Common myeloid progenitor, CD34-positive (primary cell): ENCODE results near the gene AKAP6.

Experiments
- CTCF ChIA-PET: fragments of 350-600 bp; sonication (Branson Sonifier 250); formaldehyde crosslinking; loops from one replicate; lab custom pipeline; 2021; ENCODE audit warnings: antibody characterized with exemption; lab: Charles Lee
- POLR2A ChIA-PET: fragments of 350-600 bp; sonication (Branson Sonifier 250); formaldehyde crosslinking; loops from one replicate; lab custom pipeline; 2021; ENCODE audit warnings: antibody characterized with exemption; lab: Charles Lee
- DNase-seq, 3 donors: peaks; one replicate each; pipeline versions ENCODE4 v3.0.0 to v3.0.0-alpha.2; 2013
- H3K27ac ChIP-seq, 2 experiments: 1 replicate in 1 of 2; 2 replicates in 1 of 2; pipeline ENCODE4 v1.7.0; 2013; ENCODE audit warnings: inconsistent platforms in 2 of 2, low read length in 2 of 2, mild to moderate bottlenecking in 2 of 2, low read depth in 1 of 2, moderate library complexity in 1 of 2; ENCODE audit not compliant: severe bottlenecking in 2 of 2, insufficient read depth in 1 of 2, poor library complexity in 1 of 2
- H3K27me3 ChIP-seq, 5 experiments: replicated peaks in 2 of 5; 1 replicate in 3 of 5; 2 replicates in 2 of 5; pipeline versions ENCODE4 v1.6.1 to v1.7.0; 2013; ENCODE audit warnings: low read length in 4 of 5, mild to moderate bottlenecking in 2 of 5, moderate library complexity in 2 of 5, inconsistent platforms in 1 of 5; ENCODE audit not compliant: insufficient read depth in 5 of 5, control insufficient read depth in 4 of 5
- H3K36me3 ChIP-seq, 4 experiments: 1 replicate in 2 of 4; 2 replicates in 2 of 4; pipeline versions ENCODE4 v1.6.1 to v1.7.0; 2013; ENCODE audit warnings: low read length in 3 of 4, control low read depth in 1 of 4, mild to moderate bottlenecking in 1 of 4; ENCODE audit not compliant: control insufficient read depth in 4 of 4, insufficient read depth in 4 of 4
- H3K4me1 ChIP-seq, 4 experiments: 1 replicate in 3 of 4; 2 replicates in 1 of 4; pipeline versions ENCODE4 v1.6.1 to v1.7.1; 2013; ENCODE audit warnings: low read length in 3 of 4, mild to moderate bottlenecking in 3 of 4, control low read depth in 1 of 4, inconsistent platforms in 1 of 4, moderate library complexity in 1 of 4; ENCODE audit not compliant: control insufficient read depth in 4 of 4, insufficient read depth in 4 of 4; ENCODE audit errors: control extremely low read depth in 1 of 4
- H3K4me3 ChIP-seq, 7 experiments: 1 replicate in 4 of 7; 2 replicates in 3 of 7; pipeline versions ENCODE4 v1.5.1 to v1.7.0; 2013; ENCODE audit warnings: mild to moderate bottlenecking in 7 of 7, low read length in 6 of 7, moderate library complexity in 6 of 7, inconsistent platforms in 2 of 7, low read depth in 2 of 7, control low read depth in 1 of 7; ENCODE audit not compliant: insufficient read depth in 4 of 7, control insufficient read depth in 1 of 7; ENCODE audit errors: extremely low read depth in 1 of 7
- H3K9me3 ChIP-seq, 5 experiments: 1 replicate in 4 of 5; 2 replicates in 1 of 5; pipeline versions ENCODE4 v1.6.1 to v1.7.1; 2013; ENCODE audit warnings: low read length in 4 of 5, mild to moderate bottlenecking in 2 of 5, inconsistent platforms in 1 of 5, low read depth in 1 of 5, moderate library complexity in 1 of 5; ENCODE audit not compliant: control insufficient read depth in 4 of 5, insufficient read depth in 2 of 5; ENCODE audit errors: control extremely low read depth in 1 of 5
- WGBS: methylation state at CpG from one replicate; pipeline ENCODE4 v1.1.5; 2013; ENCODE audit not compliant: insufficient coverage; 5-methylcytosine and 5-hydroxymethylcytosine counted together

The AKAP6 gene

DNA sequence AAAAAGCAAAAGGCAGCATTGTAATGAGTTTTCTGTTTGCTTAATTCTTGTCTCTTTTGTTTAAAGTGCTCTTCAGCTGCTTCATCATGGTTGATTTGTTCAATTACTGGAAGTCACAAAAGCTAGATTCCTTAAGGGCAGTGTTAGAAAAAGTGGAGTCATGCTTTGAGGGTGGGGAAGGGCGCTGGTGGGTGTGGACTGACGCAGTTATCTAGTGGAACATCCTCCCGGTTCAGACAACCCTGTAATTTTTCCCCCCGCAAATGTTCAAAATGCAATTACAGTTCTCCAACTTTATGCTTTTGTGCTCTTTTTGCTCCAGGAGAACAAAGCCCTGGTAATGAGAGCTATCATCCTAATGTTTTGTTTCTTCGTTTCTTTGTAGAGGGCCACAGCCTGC lies 2.1 kb downstream of the AKAP6 start:
- Histone ChIP-seq H3K27me3 (no peaks in the 10 kb centered on the region), H3K9me3 (peaks cover 0 to 2% (median 2%) of the 10 kb centered on the region in 5 experiments), H3K4me3 (no peak overlapping the region), H3K4me1 (no peaks in the 10 kb centered on the region), H3K36me3 (no peaks in the 10 kb centered on the region), H3K27ac (no peak overlapping the region)
- no peak for DNase-seq
- ChIA-PET POLR2A (no interaction called here), CTCF (no interaction called here)
- WGBS, result 86% methylated on average over 5 of the region's 5 CpGs

DNA sequence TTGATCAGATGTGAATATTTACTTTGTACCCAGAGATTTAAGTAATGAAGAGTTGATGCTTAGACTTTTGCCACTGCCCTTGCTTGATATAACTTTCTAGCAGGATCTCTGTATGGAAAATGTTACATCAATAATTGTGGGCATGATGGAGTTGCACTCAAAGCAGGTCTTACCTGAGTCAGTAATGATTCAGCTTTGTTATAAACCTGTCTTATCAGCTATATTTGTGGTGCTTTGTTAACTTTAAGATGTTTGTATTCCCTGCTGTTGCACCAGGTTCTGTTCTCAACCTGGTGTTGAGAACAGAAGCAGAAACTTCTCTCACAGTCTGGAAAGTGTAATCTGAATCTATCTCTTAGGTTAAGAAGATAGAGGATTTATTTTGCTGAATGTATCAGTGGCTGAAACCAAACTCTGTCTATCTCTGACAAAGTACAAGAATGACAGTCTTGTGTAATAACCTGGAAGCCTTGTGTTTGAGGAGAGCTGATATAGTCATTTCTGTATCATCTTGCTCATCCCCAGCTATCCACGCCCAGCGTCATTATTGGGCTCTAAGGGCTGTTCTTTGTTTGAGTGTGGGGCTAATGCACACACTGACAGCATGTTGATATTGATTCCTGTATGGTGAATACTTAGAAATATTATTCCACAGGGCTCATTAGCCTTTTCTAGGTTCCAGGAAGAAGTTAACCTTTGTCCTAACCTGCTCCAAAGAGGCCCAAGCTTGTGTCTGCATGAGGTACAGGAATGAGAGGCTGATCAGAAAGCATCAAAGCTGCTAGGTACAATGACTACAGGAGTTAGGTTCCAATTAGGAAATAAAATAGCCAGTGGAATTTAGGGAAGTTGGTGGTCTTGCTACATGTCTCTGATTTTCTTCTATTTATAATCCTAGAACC lies 3.6 kb downstream of the AKAP6 start:
- Histone ChIP-seq H3K36me3 (no peaks in the 10 kb centered on the region), H3K4me1 (no peaks in the 10 kb centered on the region), H3K4me3 (no peak overlapping the region), H3K27me3 (no peaks in the 10 kb centered on the region), H3K9me3 (no peaks in the 10 kb centered on the region), H3K27ac (no peak overlapping the region)
- POLR2A ChIA-PET, result no interaction called here
- no peak for DNase-seq
- CTCF ChIA-PET, result interaction anchor here (1.0 kb wide), 1 partner anchor 9 kb away, joined by 3 read pairs; no protein-coding TSS in a partner anchor
- no CpG with 5 or more reads among the region's 2 CpGs for WGBS

DNA sequence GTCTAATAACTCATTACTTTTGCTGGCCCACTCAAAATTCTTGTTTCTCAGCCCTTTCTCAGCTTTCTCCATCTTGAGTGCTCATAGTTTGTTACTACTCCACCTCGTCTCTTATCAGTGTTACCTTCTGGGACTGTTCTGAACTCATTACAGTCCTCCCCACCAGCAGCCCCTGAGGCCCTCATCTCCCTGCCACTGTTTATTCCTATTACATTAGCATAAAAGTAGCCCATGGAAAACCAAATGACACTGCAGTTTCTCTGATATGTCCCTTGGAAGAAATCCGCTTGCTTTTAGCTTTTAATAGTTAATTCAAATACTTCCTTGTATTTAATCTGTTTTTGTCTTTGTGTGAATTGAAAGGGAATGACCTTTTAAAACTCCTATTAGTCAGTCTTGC lies 7.6 kb downstream of the AKAP6 start:
- DNase-seq, result no peak
- ChIA-PET CTCF (no interaction called here), POLR2A (no interaction called here)
- 100% methylated on average over 1 of the region's 2 CpGs for WGBS
- H3K27ac ChIP-seq, result no peak overlapping the region
- no peaks in the 10 kb centered on the region for H3K36me3 ChIP-seq
- no peaks in the 10 kb centered on the region for H3K27me3 ChIP-seq
- H3K9me3 ChIP-seq, result no peaks in the 10 kb centered on the region
- no peak overlapping the region for H3K4me3 ChIP-seq
- H3K4me1 ChIP-seq, result no peaks in the 10 kb centered on the region

DNA sequence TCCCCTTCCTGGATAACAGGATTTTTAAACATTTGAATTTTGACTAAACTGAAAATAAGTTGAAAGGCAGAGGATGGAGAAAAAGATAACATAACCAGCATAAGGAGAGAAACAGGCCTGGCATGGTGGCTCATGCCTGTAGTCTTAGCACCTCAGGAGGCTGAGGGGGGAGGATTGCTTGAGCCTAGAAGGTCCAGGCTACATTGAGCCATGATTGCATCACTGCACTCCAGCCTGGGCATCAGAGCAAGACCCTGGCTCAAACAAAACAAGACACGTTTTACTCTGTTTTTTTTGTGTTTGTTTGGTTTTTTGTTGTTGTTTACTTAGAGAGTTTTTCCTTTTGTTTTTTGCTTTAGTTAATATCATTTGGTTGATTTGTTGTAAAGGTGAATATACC lies 8.7 kb downstream of the AKAP6 start:
- DNase-seq, result no peak
- Histone ChIP-seq H3K36me3 (no peaks in the 10 kb centered on the region), H3K9me3 (no peaks in the 10 kb centered on the region), H3K4me3 (no peak overlapping the region), H3K27me3 (no peaks in the 10 kb centered on the region), H3K27ac (no peak overlapping the region), H3K4me1 (no peaks in the 10 kb centered on the region)
- ChIA-PET CTCF (interaction anchor here (1.0 kb wide), 1 partner anchor 11 kb away, joined by 3 read pairs; no protein-coding TSS in a partner anchor), POLR2A (no interaction called here)
- no CpG with 5 or more reads among the region's 1 CpG for WGBS

DNA sequence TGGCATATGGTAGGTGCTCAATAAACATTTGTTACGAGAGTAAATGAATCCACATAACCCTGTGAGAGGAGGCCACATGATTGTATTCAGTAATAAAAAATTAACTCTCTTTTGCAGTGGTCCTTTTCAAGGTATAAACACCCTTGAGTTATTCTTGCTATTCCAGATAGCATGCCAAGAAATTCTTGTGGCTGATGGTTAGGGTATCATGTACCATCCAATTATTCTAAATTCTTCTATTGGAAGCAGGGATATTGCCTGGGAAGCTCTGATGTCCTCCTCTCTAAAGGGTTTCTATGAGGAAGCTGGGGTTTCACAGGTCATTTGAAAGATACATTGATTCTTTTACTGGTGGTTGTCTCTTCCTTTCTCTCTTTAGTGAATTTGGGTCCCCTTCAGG lies 10.1 kb downstream of the AKAP6 start:
- Histone ChIP-seq H3K4me3 (no peak overlapping the region), H3K9me3 (no peaks in the 10 kb centered on the region), H3K27me3 (no peaks in the 10 kb centered on the region), H3K27ac (no peak overlapping the region), H3K36me3 (no peaks in the 10 kb centered on the region), H3K4me1 (no peaks in the 10 kb centered on the region)
- CTCF ChIA-PET, result no interaction called here
- WGBS, result no CpG with 5 or more reads among the region's 1 CpG
- no peak for DNase-seq
- POLR2A ChIA-PET, result no interaction called here

DNA sequence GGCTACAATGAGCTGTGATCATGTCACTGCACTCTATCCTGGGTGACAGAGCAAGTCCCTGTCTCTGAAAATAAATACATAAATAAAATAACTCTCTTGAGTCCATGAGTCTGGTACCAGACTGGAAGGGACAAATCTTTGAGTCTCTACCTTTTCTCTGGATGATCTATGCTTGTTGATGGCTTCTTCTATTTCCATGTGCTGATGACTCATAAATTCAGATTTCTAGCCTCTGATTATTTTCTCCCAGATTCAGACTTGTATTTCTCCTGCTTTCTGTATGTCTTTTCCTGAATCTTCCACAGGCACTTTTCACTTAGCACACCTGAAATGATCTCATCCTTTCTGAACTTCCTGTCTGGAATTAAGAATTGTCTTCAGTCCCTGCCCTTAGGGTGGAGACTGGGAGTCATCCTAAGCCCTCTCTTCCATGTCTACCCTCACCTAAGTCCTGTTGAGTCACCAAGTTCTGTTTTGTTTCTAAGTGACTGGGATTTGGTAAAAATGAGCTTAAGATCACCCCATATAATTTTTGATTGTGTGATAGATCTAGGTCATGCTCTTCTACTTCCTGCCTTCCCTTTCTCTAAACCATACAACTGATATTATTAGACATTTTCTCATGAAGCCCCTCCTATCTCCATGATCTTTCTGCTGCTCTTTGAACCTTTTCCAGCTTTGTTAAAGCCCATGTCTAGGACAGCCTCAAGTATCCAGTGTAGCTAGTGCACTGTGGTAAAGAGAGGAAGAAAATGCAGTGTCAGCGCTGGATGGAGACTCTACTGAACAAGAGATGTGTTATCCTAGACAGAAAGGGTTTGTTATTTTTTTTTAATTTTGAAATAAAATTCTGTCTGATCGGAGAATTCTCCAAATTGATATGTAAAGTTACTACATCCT lies 13.1 kb downstream of the AKAP6 start:
- no peaks in the 10 kb centered on the region for H3K36me3 ChIP-seq
- H3K27me3 ChIP-seq, result no peaks in the 10 kb centered on the region
- H3K4me3 ChIP-seq, result no peak overlapping the region
- CTCF ChIA-PET, result no interaction called here
- no peaks in the 10 kb centered on the region for H3K9me3 ChIP-seq
- H3K4me1 ChIP-seq, result no peaks in the 10 kb centered on the region
- 100% methylated on average over 1 of the region's 2 CpGs for WGBS
- POLR2A ChIA-PET, result no interaction called here
- no peak overlapping the region for H3K27ac ChIP-seq
- DNase-seq, result no peak

DNA sequence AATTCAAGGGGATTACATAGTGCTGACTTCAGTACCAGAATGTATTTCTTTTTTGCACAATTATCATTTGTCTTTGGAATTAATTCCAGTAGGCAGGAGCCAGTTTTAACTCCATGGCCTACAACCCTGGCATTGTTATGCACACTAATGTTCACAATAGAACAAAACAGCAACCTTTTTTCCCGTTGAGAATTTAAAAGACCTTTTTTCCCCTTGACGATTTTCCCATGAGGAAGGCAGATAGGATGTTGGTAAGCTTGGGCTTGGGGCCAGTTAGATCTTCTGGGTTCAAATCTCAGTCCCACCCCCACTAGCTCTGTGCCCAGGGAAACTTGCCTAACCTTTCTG lies 13.7 kb downstream of the AKAP6 start:
- no peaks in the 10 kb centered on the region for H3K4me1 ChIP-seq
- no peaks in the 10 kb centered on the region for H3K9me3 ChIP-seq
- no peak overlapping the region for H3K4me3 ChIP-seq
- ChIA-PET POLR2A (no interaction called here), CTCF (no interaction called here)
- no peaks in the 10 kb centered on the region for H3K27me3 ChIP-seq
- 83% methylated on average over 1 of the region's 2 CpGs for WGBS
- no peak for DNase-seq
- H3K27ac ChIP-seq, result no peak overlapping the region
- no peaks in the 10 kb centered on the region for H3K36me3 ChIP-seq
